ENCODE measurements around the gene PTPRN2. TPM values are rescaled to one million over a fixed set of nuclear protein-coding genes. Genes with fewer than 3 reads are reported as not detected.
"Not testable (repeated sequence)": the region's sequence is repeated elsewhere in the genome, so short reads cannot be mapped to it uniquely, and the experiment has no call there.

Gene PTPRN2
- total RNA-seq, 2 donors from 2014 or later: 26.1 to 55.5 TPM

- Histone ChIP-seq H3K27me3 (replicated peaks; ENCODE audit: insufficient read depth) (no peaks in the 10 kb centered on the region), H3K4me1 (replicated peaks) (no peaks in the 10 kb centered on the region), H3K36me3 (no peaks in the 10 kb centered on the region), H3K27ac (no peak overlapping the region), H3K4me3 (no peak overlapping the region), H3K9me3 (no peaks in the 10 kb centered on the region)
- TF ChIP-seq POLR2AphosphoS5 (IDR thresholded peaks at IDR 0.05) (no peak), POLR2A (IDR thresholded peaks at IDR 0.05) (no peak), CTCF (IDR thresholded peaks at IDR 0.05) (no peak)
- 37% methylated on average over 10 of the region's 10 CpGs for WGBS
- intact Hi-C loops (cut with DNase I): no loop called here
- no peak for DNase-seq (ENCODE audit: low spot score)
These were observed 286.4 kb downstream of the PTPRN2 start for GRCh38 chr7:158301207-158301606.

- intact Hi-C loops (cut with DNase I): no loop called here
- TF ChIP-seq POLR2A (IDR thresholded peaks at IDR 0.05) (no peak), POLR2AphosphoS5 (IDR thresholded peaks at IDR 0.05) (no peak), CTCF (IDR thresholded peaks at IDR 0.05) (no peak)
- 87% methylated on average over 16 of the region's 16 CpGs for WGBS
- Histone ChIP-seq H3K27me3 (replicated peaks; ENCODE audit: insufficient read depth) (no peaks in the 10 kb centered on the region), H3K27ac (no peak overlapping the region), H3K4me3 (no peak overlapping the region), H3K9me3 (no peaks in the 10 kb centered on the region), H3K4me1 (replicated peaks) (no peaks in the 10 kb centered on the region), H3K36me3 (no peaks in the 10 kb centered on the region)
- no peak for DNase-seq (ENCODE audit: low spot score)
These were observed 287.2 kb downstream of the PTPRN2 start for GRCh38 chr7:158300427-158300826.

GRCh38 chr7:158299607-158300006 lies 288.0 kb downstream of the PTPRN2 start:
- Histone ChIP-seq H3K27ac (no peak overlapping the region), H3K4me1 (replicated peaks) (no peaks in the 10 kb centered on the region), H3K27me3 (replicated peaks; ENCODE audit: insufficient read depth) (no peaks in the 10 kb centered on the region), H3K36me3 (no peaks in the 10 kb centered on the region), H3K4me3 (no peak overlapping the region), H3K9me3 (no peaks in the 10 kb centered on the region)
- no peak for DNase-seq (ENCODE audit: low spot score)
- WGBS: 80% methylated on average over 4 of the region's 4 CpGs
- intact Hi-C loops (cut with DNase I): no loop called here
- TF ChIP-seq POLR2AphosphoS5 (IDR thresholded peaks at IDR 0.05) (no peak), CTCF (IDR thresholded peaks at IDR 0.05) (no peak), POLR2A (IDR thresholded peaks at IDR 0.05) (no peak)

- no peaks in the 10 kb centered on the region for H3K27me3 ChIP-seq (replicated peaks; ENCODE audit: insufficient read depth)
- H3K4me1 ChIP-seq (replicated peaks): no peaks in the 10 kb centered on the region
- H3K4me3 ChIP-seq: no peak overlapping the region
- TF ChIP-seq POLR2AphosphoS5 (IDR thresholded peaks at IDR 0.05): no peak
- TF ChIP-seq POLR2A (IDR thresholded peaks at IDR 0.05): no peak
- no peak for TF ChIP-seq CTCF (IDR thresholded peaks at IDR 0.05)
- 94% methylated on average over 7 of the region's 7 CpGs for WGBS
- H3K27ac ChIP-seq: no peak overlapping the region
- no peaks in the 10 kb centered on the region for H3K9me3 ChIP-seq
- intact Hi-C loops (cut with DNase I): no loop called here
- DNase-seq (ENCODE audit: low spot score): no peak
- H3K36me3 ChIP-seq: no peaks in the 10 kb centered on the region
These were observed 290.9 kb downstream of the PTPRN2 start for GRCh38 chr7:158296798-158297104.

- no peaks in the 10 kb centered on the region for H3K27me3 ChIP-seq (replicated peaks; ENCODE audit: insufficient read depth)
- no peaks in the 10 kb centered on the region for H3K4me1 ChIP-seq (replicated peaks)
- H3K36me3 ChIP-seq: no peaks in the 10 kb centered on the region
- no peak for DNase-seq (ENCODE audit: low spot score)
- intact Hi-C loops (cut with DNase I): no loop called here
- TF ChIP-seq POLR2A (IDR thresholded peaks at IDR 0.05): no peak
- no peak for TF ChIP-seq CTCF (IDR thresholded peaks at IDR 0.05)
- no peak for TF ChIP-seq POLR2AphosphoS5 (IDR thresholded peaks at IDR 0.05)
- no peak overlapping the region for H3K4me3 ChIP-seq
- 90% methylated on average over 16 of the region's 16 CpGs for WGBS
- no peaks in the 10 kb centered on the region for H3K9me3 ChIP-seq
- no peak overlapping the region for H3K27ac ChIP-seq
These were observed 291.4 kb downstream of the PTPRN2 start for GRCh38 chr7:158295966-158296797.

- H3K27ac ChIP-seq; H3K36me3 ChIP-seq; H3K27me3 ChIP-seq (replicated peaks; ENCODE audit: insufficient read depth); H3K4me1 ChIP-seq (replicated peaks); DNase-seq (ENCODE audit: low spot score); intact Hi-C loops (cut with DNase I); H3K4me3 ChIP-seq; H3K9me3 ChIP-seq: not testable (repeated sequence)
- WGBS: 94% methylated on average over 29 of the region's 29 CpGs
These were observed 293.0 kb downstream of the PTPRN2 start for GRCh38 chr7:158294468-158295215.
